ENCODE results near the gene PIBF1. TPM values are rescaled to one million over a fixed set of nuclear protein-coding genes. Genes with fewer than 3 reads are reported as not detected.
"Not testable (repeated sequence)": the region's sequence is repeated elsewhere in the genome, so short reads cannot be mapped to it uniquely, and the experiment has no call there.

PIBF1 gene
- total RNA-seq, 1 donor from 2014 or later = 32.5 TPM

DNA sequence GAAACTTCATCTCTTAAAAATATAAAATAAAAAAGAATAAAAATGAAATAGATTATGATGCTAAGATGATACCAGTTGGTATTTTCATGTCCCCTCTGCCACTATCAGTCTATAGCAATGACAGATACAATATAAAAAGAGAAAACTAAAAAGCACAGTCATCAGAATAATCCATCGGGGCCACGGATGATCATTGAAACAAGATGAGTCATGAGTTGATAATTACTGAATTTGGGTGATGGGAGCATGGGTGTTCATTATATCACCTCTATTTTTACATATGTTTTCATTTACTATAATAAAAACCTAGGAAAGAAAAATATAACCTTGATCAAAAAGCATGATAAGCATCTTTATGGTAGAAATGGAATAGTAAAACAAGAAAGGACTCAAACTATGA is 41.1 kb downstream of the PIBF1 start:
- Mint-ChIP-seq H3K4me3 (no peak overlapping the region), H3K9me3 (no peaks in the 10 kb centered on the region), H3K27me3 (no peaks in the 10 kb centered on the region), H3K36me3 (peaks cover 47% of the 10 kb centered on the region), H3K27ac (no peak overlapping the region), H3K4me1 (ENCODE audit: unreplicated experiment) (no peaks in the 10 kb centered on the region)
- DNase-seq (ENCODE audit: extremely low spot score, unreplicated experiment) = no peak
- TF ChIP-seq, protein P1, sequence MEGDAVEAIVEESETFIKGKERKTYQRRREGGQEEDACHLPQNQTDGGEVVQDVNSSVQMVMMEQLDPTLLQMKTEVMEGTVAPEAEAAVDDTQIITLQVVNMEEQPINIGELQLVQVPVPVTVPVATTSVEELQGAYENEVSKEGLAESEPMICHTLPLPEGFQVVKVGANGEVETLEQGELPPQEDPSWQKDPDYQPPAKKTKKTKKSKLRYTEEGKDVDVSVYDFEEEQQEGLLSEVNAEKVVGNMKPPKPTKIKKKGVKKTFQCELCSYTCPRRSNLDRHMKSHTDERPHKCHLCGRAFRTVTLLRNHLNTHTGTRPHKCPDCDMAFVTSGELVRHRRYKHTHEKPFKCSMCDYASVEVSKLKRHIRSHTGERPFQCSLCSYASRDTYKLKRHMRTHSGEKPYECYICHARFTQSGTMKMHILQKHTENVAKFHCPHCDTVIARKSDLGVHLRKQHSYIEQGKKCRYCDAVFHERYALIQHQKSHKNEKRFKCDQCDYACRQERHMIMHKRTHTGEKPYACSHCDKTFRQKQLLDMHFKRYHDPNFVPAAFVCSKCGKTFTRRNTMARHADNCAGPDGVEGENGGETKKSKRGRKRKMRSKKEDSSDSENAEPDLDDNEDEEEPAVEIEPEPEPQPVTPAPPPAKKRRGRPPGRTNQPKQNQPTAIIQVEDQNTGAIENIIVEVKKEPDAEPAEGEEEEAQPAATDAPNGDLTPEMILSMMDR (conservative IDR thresholded peaks at IDR 0.05) = no peak

GRCh38 chr13:72823724-72824123 is 41.8 kb downstream of the PIBF1 start:
- no peak overlapping the region for H3K27ac Mint-ChIP-seq

DNA sequence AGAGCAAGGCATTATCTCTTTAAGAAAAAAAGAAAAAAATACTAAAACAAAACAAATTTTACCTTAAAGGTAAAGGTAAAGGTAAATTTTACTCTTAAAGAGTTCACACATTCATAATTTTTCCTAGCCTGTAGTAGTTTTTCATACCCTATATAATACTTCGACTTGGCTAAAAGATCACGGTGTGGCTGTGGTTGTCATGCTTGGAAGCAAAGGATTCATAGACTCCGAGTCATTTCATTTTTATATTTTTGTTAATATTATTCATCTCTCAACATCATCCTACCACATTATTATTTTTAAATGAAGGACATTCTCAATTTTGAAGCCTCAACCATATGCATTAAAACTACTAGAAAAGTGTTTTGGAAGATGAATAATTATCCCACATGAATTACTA is 52.7 kb downstream of the PIBF1 start:
- Mint-ChIP-seq H3K27me3 (no peaks in the 10 kb centered on the region), H3K4me1 (ENCODE audit: unreplicated experiment) (no peaks in the 10 kb centered on the region), H3K9me3 (no peaks in the 10 kb centered on the region), H3K4me3 (no peak overlapping the region), H3K27ac (no peak overlapping the region), H3K36me3 (peaks cover 37% of the 10 kb centered on the region)
- TF ChIP-seq, protein P1 (conservative IDR thresholded peaks at IDR 0.05) = no peak
- no peak for DNase-seq (ENCODE audit: extremely low spot score, unreplicated experiment)

More at GRCh38 chr13:72823724-72824123, 41.8 kb downstream of the PIBF1 start:
- Mint-ChIP-seq H3K27me3 (no peaks in the 10 kb centered on the region), H3K36me3 (peaks cover 48% of the 10 kb centered on the region), H3K9me3 (no peaks in the 10 kb centered on the region), H3K4me1 (ENCODE audit: unreplicated experiment) (no peaks in the 10 kb centered on the region), H3K4me3 (no peak overlapping the region)
- DNase-seq (ENCODE audit: extremely low spot score, unreplicated experiment) = no peak
- TF ChIP-seq, protein P1 (conservative IDR thresholded peaks at IDR 0.05) = no peak

GRCh38 chr13:72839831-72840426 is 58.0 kb downstream of the PIBF1 start:
- Mint-ChIP-seq H3K9me3 (no peaks in the 10 kb centered on the region), H3K4me3 (peak overlapping the region; percentile 29), H3K4me1 (ENCODE audit: unreplicated experiment) (peaks cover 4% of the 10 kb centered on the region), H3K36me3 (peaks cover 20% of the 10 kb centered on the region), H3K27me3 (no peaks in the 10 kb centered on the region), H3K27ac (no peak overlapping the region)
- DNase-seq (ENCODE audit: extremely low spot score, unreplicated experiment) = no peak
- TF ChIP-seq, protein P1 (conservative IDR thresholded peaks at IDR 0.05) = peak; percentile 77

GRCh38 chr13:72842991-72843390 is 61.1 kb downstream of the PIBF1 start:
- no peaks in the 10 kb centered on the region for H3K27me3 Mint-ChIP-seq
- no peak for DNase-seq (ENCODE audit: extremely low spot score, unreplicated experiment)
- no peaks in the 10 kb centered on the region for H3K9me3 Mint-ChIP-seq
- no peak overlapping the region for H3K4me3 Mint-ChIP-seq
- TF ChIP-seq, protein P1 (conservative IDR thresholded peaks at IDR 0.05) = no peak
- H3K27ac Mint-ChIP-seq = no peak overlapping the region
- peaks cover 40% of the 10 kb centered on the region for H3K36me3 Mint-ChIP-seq
- H3K4me1 Mint-ChIP-seq (ENCODE audit: unreplicated experiment) = peaks cover 4% of the 10 kb centered on the region

- Mint-ChIP-seq H3K27ac (peak overlapping the region; percentile 48), H3K36me3 (peaks cover 39% of the 10 kb centered on the region)
- H3K9me3 Mint-ChIP-seq; DNase-seq (ENCODE audit: extremely low spot score, unreplicated experiment); H3K4me3 Mint-ChIP-seq; H3K4me1 Mint-ChIP-seq (ENCODE audit: unreplicated experiment); H3K27me3 Mint-ChIP-seq: not testable (repeated sequence)
Observed at GRCh38 chr13:72845148-72845547, 63.2 kb downstream of the PIBF1 start.

Measured in type B pancreatic cell (in vitro differentiated cells).